ENCODE data around the gene TACC2.

DNA sequence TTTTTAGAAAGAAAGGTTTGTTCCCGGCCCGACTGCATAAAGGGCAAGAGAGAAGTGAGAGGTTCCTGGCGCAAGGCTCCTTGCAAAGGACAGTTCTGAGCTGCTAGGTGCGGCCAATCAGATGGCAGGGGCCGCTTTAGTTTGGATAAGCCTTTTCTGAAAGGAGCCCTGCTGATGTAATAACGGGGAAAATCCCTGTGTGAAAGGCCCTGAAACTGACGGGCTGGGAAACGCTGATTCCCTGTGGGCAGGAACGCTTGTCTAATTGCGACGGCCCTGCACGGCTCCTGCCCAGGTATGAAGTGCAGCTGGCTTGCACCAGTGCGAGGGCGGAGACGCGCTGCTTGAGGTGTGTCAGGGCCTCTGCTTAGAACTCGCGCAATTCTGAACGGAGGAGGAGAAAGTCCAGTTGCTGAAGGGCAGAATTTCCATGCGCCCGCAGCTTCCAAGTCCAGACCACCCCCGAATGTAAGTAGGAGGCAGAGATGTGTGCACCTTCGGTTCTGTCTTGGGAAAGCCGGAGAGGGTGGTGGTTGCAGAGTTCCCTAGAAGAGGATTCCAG lies 30.5 kb downstream of the TACC2 start:
- no peak for TF ChIP-seq POLR2A (IDR thresholded peaks at IDR 0.05)
- TF ChIP-seq CTCF (IDR thresholded peaks at IDR 0.05), result no peak

All from lower leg skin (tissue), 3 donors.